Vagina (tissue), 2 donors: ENCODE measurements around the gene PCDHA8. TPM values are rescaled to one million over a fixed set of nuclear protein-coding genes. Genes with fewer than 3 reads are reported as not detected.
A peak's percentile ranks its signal among the peaks of the same experiment; 100 is the strongest.
"Not testable (repeated sequence)": the region's sequence is repeated elsewhere in the genome, so short reads cannot be mapped to it uniquely, and the experiment has no call there.

ENCODE experiments used
- DNase-seq, 2 donors: peaks; one replicate each; pipeline ENCODE4 v3.0.0-alpha.2; 2017; ENCODE audit errors: extremely low spot score in 2 of 2
- H3K27ac ChIP-seq: fragments of 200-600 bp; sonication (generic); one replicate; pipeline ENCODE4 v1.5.1; 2019
- H3K27me3 ChIP-seq: fragments of 200-600 bp; sonication (generic); one replicate; pipeline ENCODE4 v1.5.1; 2019
- H3K36me3 ChIP-seq, 2 donors: fragments of 200-600 bp; sonication (generic); one replicate each; pipeline ENCODE4 v1.5.1; 2017 to 2019
- H3K4me1 ChIP-seq: fragments of 200-600 bp; sonication (generic); one replicate; pipeline ENCODE4 v1.5.1; 2019
- H3K4me3 ChIP-seq, 2 donors: fragments of 200-600 bp; sonication (generic); 1 replicate in 1 of 2; 2 replicates in 1 of 2; pipeline ENCODE4 v1.5.1; 2016 to 2019
- H3K9me3 ChIP-seq: fragments of 200-600 bp; sonication (generic); one replicate; pipeline ENCODE4 v1.5.1; 2019
- CTCF ChIP-seq, 3 experiments: fragments of 450-650 bp in 2 of 3; fragments of 200-600 bp in 1 of 3; sonication (generic) in 1 of 3; IDR thresholded peaks; one replicate each; pipeline ENCODE4 v1.5.1; 2017 to 2019; ENCODE audit warnings: antibody characterized with exemption in 3 of 3, mild to moderate bottlenecking in 2 of 3, moderate library complexity in 2 of 3
- POLR2A ChIP-seq, 2 donors: fragments of 450-650 bp; IDR thresholded peaks; one replicate each; pipeline ENCODE4 v1.6.1; 2017; ENCODE audit warnings: antibody characterized with exemption in 2 of 2, mild to moderate bottlenecking in 2 of 2, moderate library complexity in 2 of 2
- POLR2AphosphoS5 ChIP-seq, 2 donors: sonication (generic); formaldehyde crosslinking; IDR thresholded peaks; one replicate each; pipeline ENCODE4 v1.9.0; 2017; ENCODE audit warnings: antibody characterized with exemption in 2 of 2, mild to moderate bottlenecking in 2 of 2, low read depth in 1 of 2; ENCODE audit not compliant: insufficient read depth in 1 of 2
- intact Hi-C: fragments of 100-400 bp; cut with DNase I; formaldehyde crosslinking; loops from one replicate; pipeline ENCODE4 v1.15.1; 2023
- total RNA-seq: library from RNA; depleted of rRNA; stranded (reverse); fragments of >200 nt; gene quantifications from one replicate; pipeline ENCODE4 v1.2.3, GENCODE V29; 2016

Gene PCDHA8
- total RNA-seq, 1 donor from 2014 or later, result 0.49 TPM

- TF ChIP-seq CTCF (IDR thresholded peaks at IDR 0.05) (no peak), POLR2A (IDR thresholded peaks at IDR 0.05) (no peak), POLR2AphosphoS5 (IDR thresholded peaks at IDR 0.05; ENCODE audit: insufficient read depth in 1 of 2, low read depth in 1 of 2) (no peak)
- intact Hi-C loops, result no loop called here
- no peaks in the 10 kb centered on the region for H3K4me1 ChIP-seq
- H3K27me3 ChIP-seq, result no peaks in the 10 kb centered on the region
- no peaks in the 10 kb centered on the region for H3K9me3 ChIP-seq
- H3K27ac ChIP-seq, result no peak overlapping the region
- H3K4me3 ChIP-seq, result no peak overlapping the region
- peak in 1 of 2 donors; percentile 74 for DNase-seq
- H3K36me3 ChIP-seq, result no peaks in the 10 kb centered on the region
Observed at GRCh38 chr5:140835622-140836510, 5.1 kb upstream of the PCDHA8 start.

GRCh38 chr5:140842798-140843733 is 2.1 kb downstream of the PCDHA8 start:
- Histone ChIP-seq H3K4me3 (no peak overlapping the region), H3K4me1 (no peaks in the 10 kb centered on the region), H3K36me3 (no peaks in the 10 kb centered on the region), H3K27ac (no peak overlapping the region), H3K9me3 (peaks cover 13% of the 10 kb centered on the region), H3K27me3 (no peaks in the 10 kb centered on the region)
- intact Hi-C loops, result no loop called here
- peak in 1 of 2 donors; percentile 77 for DNase-seq
- TF ChIP-seq POLR2A (IDR thresholded peaks at IDR 0.05) (no peak), CTCF (IDR thresholded peaks at IDR 0.05) (no peak), POLR2AphosphoS5 (IDR thresholded peaks at IDR 0.05; ENCODE audit: insufficient read depth in 1 of 2, low read depth in 1 of 2) (no peak)

- H3K9me3 ChIP-seq, H3K4me3 ChIP-seq, intact Hi-C loops, H3K36me3 ChIP-seq, H3K27ac ChIP-seq, H3K27me3 ChIP-seq, DNase-seq, H3K4me1 ChIP-seq: not testable (repeated sequence)
Observed at GRCh38 chr5:140848139-140849102, 7.4 kb downstream of the PCDHA8 start, which contains the start of gene PCDHA9. PCDHA9 (plus strand) TSS chr5:140848382; CDS start chr5:140848496, 114 bp downstream.

GRCh38 chr5:140849831-140850634 is 9.0 kb downstream of the PCDHA8 start:
- DNase-seq, H3K4me3 ChIP-seq, H3K27ac ChIP-seq, H3K36me3 ChIP-seq, H3K27me3 ChIP-seq, H3K9me3 ChIP-seq, intact Hi-C loops, H3K4me1 ChIP-seq: not testable (repeated sequence)
